ENCODE measurements around the gene C11orf65.
"Not testable (repeated sequence)": the region's sequence is repeated elsewhere in the genome, so short reads cannot be mapped to it uniquely, and the experiment has no call there.

Gene C11orf65

DNA sequence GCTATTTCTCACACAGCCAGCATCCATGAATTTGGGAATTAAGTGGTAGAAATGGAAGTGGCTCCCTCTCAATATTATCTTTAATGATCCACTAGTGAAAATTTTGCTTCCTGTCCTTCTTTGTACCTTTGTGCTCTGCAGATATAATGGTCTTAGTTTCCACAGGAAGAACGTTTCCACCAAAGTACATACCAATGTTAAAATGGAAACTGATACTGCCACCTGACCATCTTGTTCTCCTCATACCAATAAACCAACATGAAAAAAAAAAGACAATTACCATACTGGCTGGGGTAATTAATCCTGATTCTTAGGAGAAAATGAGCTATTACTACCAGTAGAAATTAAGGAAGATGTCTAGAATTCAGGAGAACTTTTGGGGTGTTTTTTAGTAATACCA, 32.3 kb downstream of the C11orf65 start:
- no peak for TF ChIP-seq Cebpa-rat (IDR thresholded peaks at IDR 0.05)
- Histone ChIP-seq H3K27me3 (no peaks in the 10 kb centered on the region), H3K4me2 (no peak overlapping the region), H3K36me3 (no peaks in the 10 kb centered on the region), H3K27ac (no peak overlapping the region), H3K9ac (no peak overlapping the region), H3K4me3 (no peak overlapping the region), H4K20me1 (no peaks in the 10 kb centered on the region), H3K4me1 (no peaks in the 10 kb centered on the region), H3K9me3 (replicated peaks in 1 of 11) (peaks cover 0 to 15% (median 0%) of the 10 kb centered on the region in 11 experiments; a peak in 3 of 22 replicates)

- Histone ChIP-seq H3K4me2 (no peak overlapping the region), H3K9me3 (replicated peaks in 1 of 11) (peaks cover 0 to 15% (median 4%) of the 10 kb centered on the region in 11 experiments; a peak in 4 of 22 replicates), H3K36me3 (no peaks in the 10 kb centered on the region), H3K27me3 (no peaks in the 10 kb centered on the region), H3K4me1 (no peaks in the 10 kb centered on the region), H4K20me1 (no peaks in the 10 kb centered on the region), H3K9ac (no peak overlapping the region), H3K4me3 (no peak overlapping the region), H3K27ac (no peak overlapping the region)
- no peak for TF ChIP-seq Cebpa-rat (IDR thresholded peaks at IDR 0.05)
Measured at GRCh38 chr11:108432783-108433182, 34.5 kb downstream of the C11orf65 start.

- peaks cover 0 to 9% (median 3%) of the 10 kb centered on the region in 11 experiments; a peak in 3 of 22 replicates for H3K9me3 ChIP-seq (replicated peaks in 1 of 11)
- no peaks in the 10 kb centered on the region for H4K20me1 ChIP-seq
- no peaks in the 10 kb centered on the region for H3K27me3 ChIP-seq
- no peak for TF ChIP-seq Cebpa-rat (IDR thresholded peaks at IDR 0.05)
- H3K4me1 ChIP-seq, result no peaks in the 10 kb centered on the region
- no peaks in the 10 kb centered on the region for H3K36me3 ChIP-seq
- no peak overlapping the region for H3K9ac ChIP-seq
- H3K4me2 ChIP-seq, result no peak overlapping the region
- H3K27ac ChIP-seq, result no peak overlapping the region
- H3K4me3 ChIP-seq, result no peak overlapping the region
Measured at GRCh38 chr11:108431997-108432396, 35.3 kb downstream of the C11orf65 start.

- no peak overlapping the region for H3K4me2 ChIP-seq
- no peak for TF ChIP-seq Cebpa-rat (IDR thresholded peaks at IDR 0.05)
- H3K27ac ChIP-seq, result no peak overlapping the region
- H3K4me1 ChIP-seq, result no peaks in the 10 kb centered on the region
- H4K20me1 ChIP-seq, result no peaks in the 10 kb centered on the region
- no peaks in the 10 kb centered on the region for H3K36me3 ChIP-seq
- no peak overlapping the region for H3K4me3 ChIP-seq
- H3K27me3 ChIP-seq, result no peaks in the 10 kb centered on the region
- peaks cover 0 to 10% (median 4%) of the 10 kb centered on the region in 11 experiments; a peak in 4 of 22 replicates for H3K9me3 ChIP-seq (replicated peaks in 1 of 11)
- no peak overlapping the region for H3K9ac ChIP-seq
Measured at GRCh38 chr11:108431370-108431769, 36.0 kb downstream of the C11orf65 start.

- not testable (repeated sequence) for H3K4me1 ChIP-seq, H4K20me1 ChIP-seq, H3K27me3 ChIP-seq, H3K4me2 ChIP-seq, H3K27ac ChIP-seq, H3K9ac ChIP-seq, H3K36me3 ChIP-seq, H3K4me3 ChIP-seq
- peaks cover 0 to 21% (median 12%) of the 10 kb centered on the region in 11 experiments; a peak in 17 of 22 replicates for H3K9me3 ChIP-seq (replicated peaks in 1 of 11)
Measured at GRCh38 chr11:108417551-108417950, 49.8 kb downstream of the C11orf65 start.

GRCh38 chr11:108414958-108415357, 52.4 kb downstream of the C11orf65 start:
- Histone ChIP-seq H3K27ac (no peak overlapping the region), H3K4me3 (no peak overlapping the region), H3K4me1 (no peaks in the 10 kb centered on the region), H4K20me1 (no peaks in the 10 kb centered on the region), H3K9ac (no peak overlapping the region), H3K9me3 (replicated peaks in 1 of 11) (peaks cover 0 to 15% (median 12%) of the 10 kb centered on the region in 11 experiments; a peak in 17 of 22 replicates), H3K36me3 (no peaks in the 10 kb centered on the region), H3K27me3 (no peaks in the 10 kb centered on the region), H3K4me2 (no peak overlapping the region)
- no peak for TF ChIP-seq Cebpa-rat (IDR thresholded peaks at IDR 0.05)

DNA sequence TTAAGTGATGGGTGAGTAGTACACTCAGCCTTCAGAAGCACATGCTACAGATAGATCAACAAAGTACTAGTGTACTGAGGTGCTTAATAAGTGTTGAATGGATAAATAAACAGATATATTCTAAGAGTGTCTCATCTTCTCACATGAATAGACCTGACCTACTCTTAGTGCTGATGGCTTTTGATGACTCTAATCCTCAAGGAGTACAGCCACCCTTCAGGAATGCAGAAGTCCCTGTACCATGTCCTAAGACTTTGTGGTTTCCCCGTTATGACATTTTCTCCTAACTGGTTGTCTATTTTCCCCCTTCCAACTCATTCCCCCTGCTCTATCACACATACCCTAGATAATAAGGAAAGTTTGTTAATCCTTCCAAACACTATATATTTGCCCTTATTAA, 61.6 kb downstream of the C11orf65 start:
- Histone ChIP-seq H3K4me2 (no peak overlapping the region), H4K20me1 (no peaks in the 10 kb centered on the region), H3K4me1 (no peaks in the 10 kb centered on the region), H3K27me3 (no peaks in the 10 kb centered on the region), H3K4me3 (no peak overlapping the region), H3K36me3 (no peaks in the 10 kb centered on the region), H3K27ac (no peak overlapping the region), H3K9ac (no peak overlapping the region), H3K9me3 (replicated peaks in 1 of 11) (0 out of 22 replicates have a peak, but pooled peaks cover 0 to 6% (median 0%) of the 10 kb centered on the region in 11 experiments)
- no peak for TF ChIP-seq Cebpa-rat (IDR thresholded peaks at IDR 0.05)

GRCh38 chr11:108403052-108403451, 64.3 kb downstream of the C11orf65 start:
- TF ChIP-seq Cebpa-rat (IDR thresholded peaks at IDR 0.05), result no peak
- Histone ChIP-seq H3K36me3 (no peaks in the 10 kb centered on the region), H3K9me3 (replicated peaks in 1 of 11) (no peaks in the 10 kb centered on the region), H3K9ac (no peak overlapping the region), H3K4me1 (no peaks in the 10 kb centered on the region), H4K20me1 (no peaks in the 10 kb centered on the region), H3K27me3 (no peaks in the 10 kb centered on the region), H3K27ac (no peak overlapping the region), H3K4me2 (no peak overlapping the region), H3K4me3 (no peak overlapping the region)

DNA sequence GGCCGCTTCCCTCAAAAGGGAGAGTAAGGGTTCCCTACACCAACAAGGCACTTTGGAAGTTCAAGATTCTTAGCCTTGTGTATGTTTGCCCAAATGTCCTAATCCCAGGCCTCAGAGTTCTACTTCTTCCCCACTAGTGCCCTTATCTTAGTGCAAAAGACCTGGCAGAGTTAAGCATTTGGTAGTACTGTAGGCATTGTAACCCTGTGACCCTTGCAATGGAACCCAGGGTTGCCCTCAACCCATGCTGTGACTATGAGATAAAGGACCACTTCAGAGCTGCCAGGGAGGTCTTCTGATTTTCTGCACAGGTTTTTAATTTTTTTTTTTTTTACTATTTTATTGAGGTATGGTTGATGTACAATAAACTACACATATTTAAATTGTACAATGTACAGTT, 65.1 kb downstream of the C11orf65 start:
- no peak overlapping the region for H3K9ac ChIP-seq
- H4K20me1 ChIP-seq, result no peaks in the 10 kb centered on the region
- no peak overlapping the region for H3K27ac ChIP-seq
- TF ChIP-seq Cebpa-rat (IDR thresholded peaks at IDR 0.05), result no peak
- H3K4me1 ChIP-seq, result no peaks in the 10 kb centered on the region
- no peaks in the 10 kb centered on the region for H3K9me3 ChIP-seq (replicated peaks in 1 of 11)
- H3K4me2 ChIP-seq, result no peak overlapping the region
- H3K4me3 ChIP-seq, result no peak overlapping the region
- H3K27me3 ChIP-seq, result no peaks in the 10 kb centered on the region
- no peaks in the 10 kb centered on the region for H3K36me3 ChIP-seq

- Histone ChIP-seq H3K4me2 (no peak overlapping the region), H3K27ac (no peak overlapping the region), H3K36me3 (no peaks in the 10 kb centered on the region), H3K9me3 (replicated peaks in 1 of 11) (no peaks in the 10 kb centered on the region), H3K4me3 (no peak overlapping the region), H3K27me3 (no peaks in the 10 kb centered on the region), H4K20me1 (no peaks in the 10 kb centered on the region), H3K4me1 (peaks cover 0 to 5% (median 0%) of the 10 kb centered on the region in 10 experiments; a peak in 4 of 20 replicates), H3K9ac (no peak overlapping the region)
- no peak for TF ChIP-seq Cebpa-rat (IDR thresholded peaks at IDR 0.05)
Measured at GRCh38 chr11:108398439-108398838, 68.9 kb downstream of the C11orf65 start.

GRCh38 chr11:108396672-108397071, 70.7 kb downstream of the C11orf65 start:
- H3K27me3 ChIP-seq; H3K9ac ChIP-seq; H3K27ac ChIP-seq; H4K20me1 ChIP-seq; H3K9me3 ChIP-seq (replicated peaks in 1 of 11); H3K4me2 ChIP-seq; H3K4me3 ChIP-seq; H3K36me3 ChIP-seq: not testable (repeated sequence)
- H3K4me1 ChIP-seq, result peaks cover 0 to 23% (median 1%) of the 10 kb centered on the region in 10 experiments; a peak in 8 of 20 replicates
